Measurements from ENCODE around the gene NDUFA8. TPM values are rescaled to one million over a fixed set of nuclear protein-coding genes. Genes with fewer than 3 reads are reported as not detected.

The NDUFA8 gene
- total RNA-seq, 1 donor from 2014 or later, result 46.1 TPM

DNA sequence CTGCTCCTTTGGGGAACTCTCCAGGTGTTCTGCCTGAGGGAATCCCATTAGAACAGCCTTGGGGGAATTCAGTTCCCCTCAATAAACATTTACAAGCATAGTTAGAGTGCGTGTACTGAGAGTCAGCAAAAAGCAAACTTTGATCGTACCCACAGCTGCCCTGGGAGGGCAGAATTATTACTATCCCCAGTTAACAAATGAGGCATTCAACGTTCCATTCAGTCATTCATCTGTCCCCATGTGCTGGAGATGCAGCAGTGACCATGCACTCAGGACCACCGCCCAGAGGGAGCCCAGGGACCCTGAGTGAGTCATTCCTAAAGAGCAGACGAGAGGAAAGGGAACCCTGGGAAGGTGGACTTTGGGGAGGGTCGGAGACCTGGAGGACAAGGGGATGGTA lies 47.3 kb downstream of the NDUFA8 start:
- Mint-ChIP-seq H3K4me3 (ENCODE audit: unreplicated experiment) (no peak overlapping the region), H3K4me1 (ENCODE audit: low read depth, unreplicated experiment) (peaks cover 20% of the 10 kb centered on the region), H3K9me3 (ENCODE audit: unreplicated experiment) (peaks cover 2% of the 10 kb centered on the region), H3K27ac (ENCODE audit: unreplicated experiment) (no peak overlapping the region), H3K36me3 (ENCODE audit: unreplicated experiment) (no peaks in the 10 kb centered on the region), H3K27me3 (ENCODE audit: unreplicated experiment) (peaks cover 2% of the 10 kb centered on the region)
- DNase-seq, result no peak
- TF ChIP-seq, protein P1, sequence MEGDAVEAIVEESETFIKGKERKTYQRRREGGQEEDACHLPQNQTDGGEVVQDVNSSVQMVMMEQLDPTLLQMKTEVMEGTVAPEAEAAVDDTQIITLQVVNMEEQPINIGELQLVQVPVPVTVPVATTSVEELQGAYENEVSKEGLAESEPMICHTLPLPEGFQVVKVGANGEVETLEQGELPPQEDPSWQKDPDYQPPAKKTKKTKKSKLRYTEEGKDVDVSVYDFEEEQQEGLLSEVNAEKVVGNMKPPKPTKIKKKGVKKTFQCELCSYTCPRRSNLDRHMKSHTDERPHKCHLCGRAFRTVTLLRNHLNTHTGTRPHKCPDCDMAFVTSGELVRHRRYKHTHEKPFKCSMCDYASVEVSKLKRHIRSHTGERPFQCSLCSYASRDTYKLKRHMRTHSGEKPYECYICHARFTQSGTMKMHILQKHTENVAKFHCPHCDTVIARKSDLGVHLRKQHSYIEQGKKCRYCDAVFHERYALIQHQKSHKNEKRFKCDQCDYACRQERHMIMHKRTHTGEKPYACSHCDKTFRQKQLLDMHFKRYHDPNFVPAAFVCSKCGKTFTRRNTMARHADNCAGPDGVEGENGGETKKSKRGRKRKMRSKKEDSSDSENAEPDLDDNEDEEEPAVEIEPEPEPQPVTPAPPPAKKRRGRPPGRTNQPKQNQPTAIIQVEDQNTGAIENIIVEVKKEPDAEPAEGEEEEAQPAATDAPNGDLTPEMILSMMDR (IDR thresholded peaks at IDR 0.05; ENCODE audit: partially characterized antibody, unreplicated experiment), result no peak

DNA sequence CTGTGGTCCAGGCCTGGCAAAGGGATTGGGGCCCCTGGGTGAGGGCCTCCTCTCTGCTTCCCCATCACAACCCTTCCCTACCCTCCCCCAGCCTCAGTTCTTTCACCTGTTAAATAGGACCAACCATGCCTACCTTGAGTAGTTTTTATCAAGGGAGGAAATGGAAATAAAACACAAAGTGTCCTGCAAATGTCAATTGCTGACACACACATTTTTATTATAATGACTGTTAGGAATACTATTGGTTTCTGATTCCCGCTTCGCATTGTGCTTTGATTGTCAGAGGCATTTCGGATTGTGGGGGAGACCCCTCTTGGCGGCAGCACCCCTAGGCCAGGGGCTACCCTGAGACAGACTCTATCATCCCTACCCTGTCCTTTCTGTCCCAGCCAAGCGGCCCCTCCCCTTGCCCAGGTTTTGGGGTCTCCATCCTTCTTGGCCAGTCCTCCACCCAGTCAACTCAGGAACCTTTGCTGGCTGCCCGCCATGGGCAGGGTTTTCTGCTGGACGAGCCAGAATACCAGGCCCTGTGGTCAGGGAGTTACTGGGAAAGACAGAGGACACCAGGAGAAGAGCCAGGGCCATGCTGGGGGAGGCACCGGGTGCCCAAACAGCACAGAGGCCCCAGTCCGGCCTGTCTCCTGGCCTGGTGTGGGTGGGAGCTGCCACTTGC lies 48.0 kb downstream of the NDUFA8 start:
- H3K4me3 Mint-ChIP-seq (ENCODE audit: unreplicated experiment), result no peak overlapping the region
- DNase-seq, result no peak
- peaks cover 23% of the 10 kb centered on the region for H3K4me1 Mint-ChIP-seq (ENCODE audit: low read depth, unreplicated experiment)
- H3K9me3 Mint-ChIP-seq (ENCODE audit: unreplicated experiment), result peaks cover 2% of the 10 kb centered on the region
- no peak overlapping the region for H3K27ac Mint-ChIP-seq (ENCODE audit: unreplicated experiment)
- TF ChIP-seq, protein P1 (IDR thresholded peaks at IDR 0.05; ENCODE audit: partially characterized antibody, unreplicated experiment), result no peak
- H3K36me3 Mint-ChIP-seq (ENCODE audit: unreplicated experiment), result no peaks in the 10 kb centered on the region
- H3K27me3 Mint-ChIP-seq (ENCODE audit: unreplicated experiment), result peaks cover 2% of the 10 kb centered on the region

- no peak for DNase-seq
- H3K36me3 Mint-ChIP-seq (ENCODE audit: unreplicated experiment), result no peaks in the 10 kb centered on the region
- no peak overlapping the region for H3K27ac Mint-ChIP-seq (ENCODE audit: unreplicated experiment)
- peaks cover 23% of the 10 kb centered on the region for H3K4me1 Mint-ChIP-seq (ENCODE audit: low read depth, unreplicated experiment)
- H3K4me3 Mint-ChIP-seq (ENCODE audit: unreplicated experiment), result no peak overlapping the region
- H3K9me3 Mint-ChIP-seq (ENCODE audit: unreplicated experiment), result peaks cover 2% of the 10 kb centered on the region
- H3K27me3 Mint-ChIP-seq (ENCODE audit: unreplicated experiment), result no peaks in the 10 kb centered on the region
- TF ChIP-seq, protein P1 (IDR thresholded peaks at IDR 0.05; ENCODE audit: partially characterized antibody, unreplicated experiment), result no peak
These were observed 49.3 kb downstream of the NDUFA8 start for GRCh38 chr9:122110100-122110833.

- no peak overlapping the region for H3K4me3 Mint-ChIP-seq (ENCODE audit: unreplicated experiment)
- H3K27me3 Mint-ChIP-seq (ENCODE audit: unreplicated experiment), result peaks cover 2% of the 10 kb centered on the region
- H3K4me1 Mint-ChIP-seq (ENCODE audit: low read depth, unreplicated experiment), result peaks cover 19% of the 10 kb centered on the region
- H3K27ac Mint-ChIP-seq (ENCODE audit: unreplicated experiment), result no peak overlapping the region
- peaks cover 4% of the 10 kb centered on the region for H3K9me3 Mint-ChIP-seq (ENCODE audit: unreplicated experiment)
- DNase-seq, result no peak
- TF ChIP-seq, protein P1 (IDR thresholded peaks at IDR 0.05; ENCODE audit: partially characterized antibody, unreplicated experiment), result no peak
- H3K36me3 Mint-ChIP-seq (ENCODE audit: unreplicated experiment), result peaks cover 1% of the 10 kb centered on the region
These were observed 50.4 kb downstream of the NDUFA8 start for GRCh38 chr9:122109035-122109813.

All from glutamatergic neuron (in vitro differentiated cells).